Measurements from ENCODE around the gene EIF4G1. TPM values are rescaled to one million over a fixed set of nuclear protein-coding genes. Genes with fewer than 3 reads are reported as not detected.

The EIF4G1 gene
- total and polyA plus RNA-seq, 7 experiments from 2014 or later: 19.1 to 341 (median 206) TPM

- Mint-ChIP-seq H3K27ac (no peak overlapping the region), H3K4me3 (no peak overlapping the region), H3K36me3 (peaks cover 0 to 8% (median 0%) of the 10 kb centered on the region in 5 donors), H3K9me3 (no peaks in the 10 kb centered on the region), H3K27me3 (no peaks in the 10 kb centered on the region), H3K4me1 (peaks cover 0 to 5% (median 0%) of the 10 kb centered on the region in 7 donors)
- no peak for DNase-seq
- intact Hi-C loops (cut with micrococcal nuclease): no loop called here
- H3K4me3 ChIP-seq (ENCODE audit: low read length): no peak overlapping the region
- no peaks in the 10 kb centered on the region for H3K9me3 ChIP-seq (ENCODE audit: control insufficient read depth in 2 of 3, low read length in 3 of 3)
- no peak overlapping the region for H3K27ac ChIP-seq (ENCODE audit: low read depth, low read length)
- POLR2A ChIA-PET: no interaction called here
- CTCF ChIA-PET: no interaction called here
- H3K27me3 ChIP-seq (ENCODE audit: control insufficient read depth in 2 of 2, insufficient read depth in 2 of 2, low read length in 2 of 2): no peaks in the 10 kb centered on the region
- H3K36me3 ChIP-seq (ENCODE audit: control insufficient read depth in 2 of 3, insufficient read depth in 3 of 3, low read length in 3 of 3): peaks cover 0 to 24% (median 0%) of the 10 kb centered on the region in 3 experiments
- no peak for ATAC-seq
- H3K4me1 ChIP-seq (ENCODE audit: control insufficient read depth in 2 of 2, insufficient read depth in 2 of 2, low read length in 2 of 2): no peaks in the 10 kb centered on the region
These were observed 32.2 kb downstream of the EIF4G1 start for GRCh38 chr3:184346480-184347190.

- H3K27ac ChIP-seq (ENCODE audit: low read depth, low read length): no peak overlapping the region
- peaks cover 0 to 8% (median 0%) of the 10 kb centered on the region in 5 donors for H3K36me3 Mint-ChIP-seq
- POLR2A ChIA-PET: no interaction called here
- DNase-seq: no peak
- peaks cover 0 to 19% (median 0%) of the 10 kb centered on the region in 3 experiments for H3K36me3 ChIP-seq (ENCODE audit: control insufficient read depth in 2 of 3, insufficient read depth in 3 of 3, low read length in 3 of 3)
- peaks cover 0 to 5% (median 0%) of the 10 kb centered on the region in 7 donors for H3K4me1 Mint-ChIP-seq
- H3K4me3 Mint-ChIP-seq: no peak overlapping the region
- H3K9me3 Mint-ChIP-seq: no peaks in the 10 kb centered on the region
- no peak overlapping the region for H3K4me3 ChIP-seq (ENCODE audit: low read length)
- no peaks in the 10 kb centered on the region for H3K4me1 ChIP-seq (ENCODE audit: control insufficient read depth in 2 of 2, insufficient read depth in 2 of 2, low read length in 2 of 2)
- ATAC-seq: no peak
- H3K27me3 Mint-ChIP-seq: no peaks in the 10 kb centered on the region
- intact Hi-C loops (cut with micrococcal nuclease): no loop called here
- H3K27ac Mint-ChIP-seq: peak overlapping the region in 1 of 9 donors; percentile 36
- no peaks in the 10 kb centered on the region for H3K27me3 ChIP-seq (ENCODE audit: control insufficient read depth in 2 of 2, insufficient read depth in 2 of 2, low read length in 2 of 2)
- no peaks in the 10 kb centered on the region for H3K9me3 ChIP-seq (ENCODE audit: control insufficient read depth in 2 of 3, low read length in 3 of 3)
- CTCF ChIA-PET: interaction anchor here (1.5 kb wide), 1 partner anchor 167 kb away, joined by 5 read pairs; no protein-coding TSS in a partner anchor
These were observed 33.1 kb downstream of the EIF4G1 start for GRCh38 chr3:184347321-184348056.

DNA sequence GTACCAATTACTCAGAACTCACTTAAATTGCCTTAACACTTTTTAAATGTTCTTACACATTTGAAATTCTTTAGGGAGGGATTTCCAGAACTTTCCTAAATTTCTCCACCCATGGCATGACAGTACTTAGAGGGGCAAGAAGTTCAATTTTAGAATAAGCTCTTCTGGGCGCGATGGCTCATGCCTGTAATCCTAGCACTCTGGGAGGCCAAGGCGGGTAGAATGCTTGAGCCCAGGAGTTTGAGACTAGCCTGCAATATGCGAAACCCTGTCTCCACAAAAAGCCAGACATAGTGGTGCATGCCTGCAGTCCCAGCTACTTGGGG is 33.6 kb downstream of the EIF4G1 start:
- peaks cover 0 to 5% (median 0%) of the 10 kb centered on the region in 7 donors for H3K4me1 Mint-ChIP-seq
- no peak overlapping the region for H3K27ac Mint-ChIP-seq
- ATAC-seq (no peak), DNase-seq (no peak)
- no peak overlapping the region for H3K4me3 Mint-ChIP-seq
- H3K27me3 ChIP-seq (ENCODE audit: control insufficient read depth in 2 of 2, insufficient read depth in 2 of 2, low read length in 2 of 2): no peaks in the 10 kb centered on the region
- peaks cover 0 to 4% (median 0%) of the 10 kb centered on the region in 5 donors for H3K36me3 Mint-ChIP-seq
- POLR2A ChIA-PET: no interaction called here
- no peaks in the 10 kb centered on the region for H3K27me3 Mint-ChIP-seq
- no peaks in the 10 kb centered on the region for H3K9me3 Mint-ChIP-seq
- no peaks in the 10 kb centered on the region for H3K4me1 ChIP-seq (ENCODE audit: control insufficient read depth in 2 of 2, insufficient read depth in 2 of 2, low read length in 2 of 2)
- H3K9me3 ChIP-seq (ENCODE audit: control insufficient read depth in 2 of 3, low read length in 3 of 3): no peaks in the 10 kb centered on the region
- H3K36me3 ChIP-seq (ENCODE audit: control insufficient read depth in 2 of 3, insufficient read depth in 3 of 3, low read length in 3 of 3): peaks cover 0 to 14% (median 0%) of the 10 kb centered on the region in 3 experiments
- H3K4me3 ChIP-seq (ENCODE audit: low read length): no peak overlapping the region
- intact Hi-C loops (cut with micrococcal nuclease): no loop called here
- H3K27ac ChIP-seq (ENCODE audit: low read depth, low read length): no peak overlapping the region
- CTCF ChIA-PET: interaction anchor here (1.5 kb wide), 1 partner anchor 166 kb away, joined by 5 read pairs; no protein-coding TSS in a partner anchor

DNA sequence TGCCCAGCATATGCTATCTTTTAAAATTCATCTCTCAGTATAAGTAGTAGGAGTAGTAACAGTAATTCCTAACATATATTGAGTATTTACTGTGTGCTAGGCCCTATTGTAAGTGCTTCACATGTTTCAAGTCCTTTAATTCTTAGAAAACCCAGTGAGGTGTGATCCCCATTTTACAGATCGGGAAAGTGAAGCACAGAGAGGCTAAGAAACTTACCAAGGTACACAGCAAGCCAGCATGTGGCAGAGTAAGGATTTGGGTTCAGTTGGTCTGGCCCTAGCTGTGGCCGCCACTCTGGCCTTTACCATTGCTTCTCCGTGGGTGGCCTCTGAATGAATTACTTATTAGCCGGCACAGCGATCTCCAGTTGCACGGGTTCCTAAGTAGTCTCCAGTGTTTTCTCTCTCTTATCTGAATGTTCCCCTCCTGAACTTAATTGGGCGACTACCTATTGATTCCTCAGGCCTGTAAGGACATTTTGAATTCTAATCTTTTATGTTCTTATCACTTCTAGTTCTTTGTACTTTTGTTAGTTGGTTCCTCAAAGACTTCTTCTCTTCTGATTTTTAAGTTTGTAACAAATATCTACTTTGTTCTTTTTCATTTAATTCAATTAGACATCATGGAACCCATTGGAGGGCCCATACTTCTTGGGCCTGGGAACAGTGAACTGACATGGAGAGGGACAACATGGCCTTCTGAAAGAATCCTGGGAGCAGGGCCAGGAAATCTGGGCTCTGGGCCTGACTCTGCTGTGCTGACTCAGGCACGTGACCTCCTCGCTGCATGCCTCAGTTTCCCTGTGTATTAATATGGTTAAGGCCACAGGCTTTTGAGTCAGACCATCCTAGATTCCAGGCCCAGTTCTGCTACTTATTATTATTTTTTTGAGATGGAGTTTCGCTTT is 35.4 kb downstream of the EIF4G1 start:
- no peaks in the 10 kb centered on the region for H3K27me3 ChIP-seq (ENCODE audit: control insufficient read depth in 2 of 2, insufficient read depth in 2 of 2, low read length in 2 of 2)
- H3K9me3 ChIP-seq (ENCODE audit: control insufficient read depth in 2 of 3, low read length in 3 of 3): no peaks in the 10 kb centered on the region
- no peaks in the 10 kb centered on the region for H3K36me3 ChIP-seq (ENCODE audit: control insufficient read depth in 2 of 3, insufficient read depth in 3 of 3, low read length in 3 of 3)
- Mint-ChIP-seq H3K4me3 (no peak overlapping the region), H3K4me1 (peaks cover 0 to 7% (median 0%) of the 10 kb centered on the region in 7 donors), H3K36me3 (no peaks in the 10 kb centered on the region), H3K27ac (peak overlapping the region in 1 of 9 donors; percentile 41), H3K9me3 (no peaks in the 10 kb centered on the region), H3K27me3 (no peaks in the 10 kb centered on the region)
- ChIA-PET CTCF (interaction anchor here (4.5 kb wide), 1 partner anchor 22 kb away, joined by 20 read pairs; no protein-coding TSS in a partner anchor), POLR2A (no interaction called here)
- H3K27ac ChIP-seq (ENCODE audit: low read depth, low read length): no peak overlapping the region
- H3K4me3 ChIP-seq (ENCODE audit: low read length): no peak overlapping the region
- intact Hi-C loops (cut with micrococcal nuclease): no loop called here
- no peak for DNase-seq
- peaks cover 0 to 7% of the 10 kb centered on the region in 2 donors for H3K4me1 ChIP-seq (ENCODE audit: control insufficient read depth in 2 of 2, insufficient read depth in 2 of 2, low read length in 2 of 2)
- ATAC-seq: no peak

DNA sequence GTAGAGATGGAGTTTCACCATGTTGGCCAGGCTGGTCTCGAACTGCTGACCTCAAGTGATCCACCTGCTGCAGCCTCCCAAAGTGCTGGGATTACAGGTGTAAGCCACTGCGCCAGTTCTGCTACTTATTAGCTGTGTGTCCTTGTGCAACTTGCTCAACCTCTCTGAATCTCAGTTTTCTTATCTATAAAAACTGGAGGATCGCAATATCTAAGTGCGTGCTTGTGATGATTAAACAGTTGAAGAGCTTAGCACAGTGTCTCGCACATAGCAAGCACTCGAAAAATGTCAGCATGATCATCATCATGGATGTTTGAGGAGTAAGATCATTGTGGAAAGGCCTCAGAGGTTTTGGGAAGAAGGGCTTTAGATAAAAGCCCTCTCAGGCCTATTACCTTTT is 36.2 kb downstream of the EIF4G1 start:
- ATAC-seq (no peak), DNase-seq (no peak)
- Histone ChIP-seq H3K27ac (ENCODE audit: low read depth, low read length) (no peak overlapping the region), H3K27me3 (ENCODE audit: control insufficient read depth in 2 of 2, insufficient read depth in 2 of 2, low read length in 2 of 2) (no peaks in the 10 kb centered on the region), H3K4me3 (ENCODE audit: low read length) (no peak overlapping the region), H3K4me1 (ENCODE audit: control insufficient read depth in 2 of 2, insufficient read depth in 2 of 2, low read length in 2 of 2) (peaks cover 0 to 7% of the 10 kb centered on the region in 2 donors), H3K9me3 (ENCODE audit: control insufficient read depth in 2 of 3, low read length in 3 of 3) (no peaks in the 10 kb centered on the region), H3K36me3 (ENCODE audit: control insufficient read depth in 2 of 3, insufficient read depth in 3 of 3, low read length in 3 of 3) (no peaks in the 10 kb centered on the region)
- Mint-ChIP-seq H3K4me3 (no peak overlapping the region), H3K27ac (no peak overlapping the region), H3K9me3 (no peaks in the 10 kb centered on the region), H3K27me3 (no peaks in the 10 kb centered on the region), H3K4me1 (peaks cover 0 to 7% (median 0%) of the 10 kb centered on the region in 7 donors), H3K36me3 (no peaks in the 10 kb centered on the region)
- intact Hi-C loops (cut with micrococcal nuclease): no loop called here
- ChIA-PET POLR2A (no interaction called here), CTCF (interaction anchor here (0.9 to 4.5 kb wide), 2 partner anchors 13 to 21 kb away, joined by 3 to 20 read pairs; no protein-coding TSS in a partner anchor)

- Mint-ChIP-seq H3K4me3 (no peak overlapping the region), H3K27ac (no peak overlapping the region), H3K9me3 (no peaks in the 10 kb centered on the region), H3K27me3 (no peaks in the 10 kb centered on the region), H3K36me3 (no peaks in the 10 kb centered on the region), H3K4me1 (peaks cover 0 to 7% (median 0%) of the 10 kb centered on the region in 7 donors)
- POLR2A ChIA-PET: no interaction called here
- Histone ChIP-seq H3K9me3 (ENCODE audit: control insufficient read depth in 2 of 3, low read length in 3 of 3) (no peaks in the 10 kb centered on the region), H3K4me3 (ENCODE audit: low read length) (no peak overlapping the region), H3K4me1 (ENCODE audit: control insufficient read depth in 2 of 2, insufficient read depth in 2 of 2, low read length in 2 of 2) (peaks cover 0 to 7% of the 10 kb centered on the region in 2 donors), H3K36me3 (ENCODE audit: control insufficient read depth in 2 of 3, insufficient read depth in 3 of 3, low read length in 3 of 3) (no peaks in the 10 kb centered on the region), H3K27me3 (ENCODE audit: control insufficient read depth in 2 of 2, insufficient read depth in 2 of 2, low read length in 2 of 2) (no peaks in the 10 kb centered on the region), H3K27ac (ENCODE audit: low read depth, low read length) (no peak overlapping the region)
- ATAC-seq (no peak), DNase-seq (no peak)
- intact Hi-C loops (cut with micrococcal nuclease): no loop called here
- CTCF ChIA-PET: interaction anchor here (0.9 to 4.5 kb wide), 3 partner anchors 12 to 198 kb away, joined by 3 to 20 read pairs (median 3); no protein-coding TSS in a partner anchor
These were observed 37.2 kb downstream of the EIF4G1 start for GRCh38 chr3:184351511-184352148.
